Fibroblast of the aortic adventitia (primary cell): ENCODE data around the gene GORASP1. TPM values are rescaled to one million over a fixed set of nuclear protein-coding genes. Genes with fewer than 3 reads are reported as not detected.

Experiments used
- DNase-seq: peaks from one replicate; pipeline ENCODE4 v3.0.0-alpha.2; 2010; ENCODE audit warnings: low read depth
- H3K4me3 ChIP-seq: 2 replicates; pipeline ENCODE4 v1.5.1; 2011; ENCODE audit warnings: low read depth, mild to moderate bottlenecking, control low read depth, low read length, moderate library complexity
- total RNA-seq: library from RNA; depleted of rRNA; stranded (reverse); fragments of >200 nt; gene quantifications from 2 replicates; pipeline ENCODE4 v1.2.3, GENCODE V29; 2012; ENCODE audit warnings: low replicate concordance
- TF ChIP-seq, protein P1 (sequence below): IDR thresholded peaks from 2 replicates; pipeline ENCODE4 v1.5.1; 2011; ENCODE audit warnings: mild to moderate bottlenecking, low read length, control low read depth, inconsistent platforms; ENCODE audit not compliant: insufficient read depth

Gene GORASP1
- total RNA-seq, 1 donor, result 24.0 TPM

DNA sequence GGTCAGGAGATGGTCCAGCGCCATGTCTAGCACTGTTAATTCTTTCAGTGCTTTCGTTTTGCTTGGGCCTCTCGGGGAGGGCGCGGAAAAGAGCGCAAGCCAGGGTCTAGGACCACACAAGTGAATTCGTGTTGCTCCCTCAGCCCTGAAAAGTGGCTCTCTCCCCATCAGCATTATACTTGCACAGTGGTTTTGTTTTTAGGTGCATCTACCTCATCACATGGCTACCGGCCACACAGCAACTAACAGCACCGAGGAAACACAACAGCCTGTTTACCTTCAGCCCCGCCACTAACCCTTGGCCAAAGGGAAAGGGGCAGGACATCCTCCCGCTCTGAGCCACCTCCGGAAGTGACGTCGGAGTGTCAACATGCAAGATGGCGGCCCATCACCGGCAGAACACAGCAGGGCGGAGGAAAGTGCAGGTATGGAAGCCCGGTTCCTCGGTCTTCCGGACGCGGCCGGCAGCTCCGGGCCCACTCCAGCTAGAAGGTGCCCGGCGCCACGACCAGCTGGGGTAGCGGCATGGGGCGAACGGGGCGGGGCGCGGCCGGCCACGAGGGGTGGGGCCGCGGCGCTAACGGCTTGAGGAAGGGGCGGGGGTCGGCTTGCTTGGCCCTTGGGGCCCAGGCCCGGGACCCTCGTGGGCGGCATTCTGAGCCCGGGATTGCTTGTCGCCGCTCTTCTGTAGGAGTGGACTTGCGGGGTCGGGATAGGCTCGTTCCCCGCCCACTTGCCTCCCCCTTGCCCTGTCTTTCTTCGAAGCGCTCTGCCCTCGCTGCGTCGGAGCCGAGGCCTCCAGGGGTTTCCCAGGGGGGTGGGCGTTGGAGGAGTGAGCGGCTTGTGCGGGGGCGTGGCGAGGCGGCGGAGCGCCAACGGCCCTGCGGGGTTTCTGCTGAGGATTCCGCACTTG, 55.5 kb downstream of the GORASP1 start, which contains the start of the genes SCN11A and WDR48:
SCN11A (minus strand) TSS at position 296 of the 913 bp plus-strand sequence. CDS start 101,582 bp downstream, outside the sequence.
WDR48 (plus strand) TSS at position 368 of the 913 bp plus-strand sequence; CDS start at position 378, 10 bp downstream.
- TF ChIP-seq, protein P1, sequence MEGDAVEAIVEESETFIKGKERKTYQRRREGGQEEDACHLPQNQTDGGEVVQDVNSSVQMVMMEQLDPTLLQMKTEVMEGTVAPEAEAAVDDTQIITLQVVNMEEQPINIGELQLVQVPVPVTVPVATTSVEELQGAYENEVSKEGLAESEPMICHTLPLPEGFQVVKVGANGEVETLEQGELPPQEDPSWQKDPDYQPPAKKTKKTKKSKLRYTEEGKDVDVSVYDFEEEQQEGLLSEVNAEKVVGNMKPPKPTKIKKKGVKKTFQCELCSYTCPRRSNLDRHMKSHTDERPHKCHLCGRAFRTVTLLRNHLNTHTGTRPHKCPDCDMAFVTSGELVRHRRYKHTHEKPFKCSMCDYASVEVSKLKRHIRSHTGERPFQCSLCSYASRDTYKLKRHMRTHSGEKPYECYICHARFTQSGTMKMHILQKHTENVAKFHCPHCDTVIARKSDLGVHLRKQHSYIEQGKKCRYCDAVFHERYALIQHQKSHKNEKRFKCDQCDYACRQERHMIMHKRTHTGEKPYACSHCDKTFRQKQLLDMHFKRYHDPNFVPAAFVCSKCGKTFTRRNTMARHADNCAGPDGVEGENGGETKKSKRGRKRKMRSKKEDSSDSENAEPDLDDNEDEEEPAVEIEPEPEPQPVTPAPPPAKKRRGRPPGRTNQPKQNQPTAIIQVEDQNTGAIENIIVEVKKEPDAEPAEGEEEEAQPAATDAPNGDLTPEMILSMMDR, result no peak
- peak within 1 kb of the TSS; percentile 81 for H3K4me3 ChIP-seq
- DNase-seq, result peak; percentile 90

DNA sequence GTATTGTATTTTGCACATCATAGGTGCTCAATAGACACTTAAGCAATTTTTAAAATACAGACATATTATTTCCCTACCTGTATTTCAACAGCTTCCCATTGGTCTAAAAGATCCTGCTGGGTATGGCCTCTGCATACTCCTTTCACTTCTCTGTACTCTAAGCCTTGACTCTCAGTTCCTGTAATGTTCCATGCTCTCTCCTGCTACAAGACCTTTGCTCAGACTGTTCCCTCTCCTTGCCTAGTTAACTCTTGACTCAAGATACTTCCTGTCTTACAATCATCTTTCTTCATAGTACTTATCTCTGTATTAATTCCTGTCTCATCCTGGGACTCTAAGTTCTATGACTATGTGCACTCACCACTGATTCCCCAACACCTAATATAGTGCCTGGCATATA, 57.4 kb downstream of the GORASP1 start:
- H3K4me3 ChIP-seq, result no peak overlapping the region
- DNase-seq, result no peak
- TF ChIP-seq, protein P1, result no peak

Other genes starting within 250 kb of the GORASP1 start
- gene SCN11A, start 55.7 kb downstream of the GORASP1 start, total RNA-seq, result under 0.01 and 0.25 TPM in 2 replicates
- 30.1 and 41.3 TPM in 2 replicates for gene WDR48, start 55.6 kb downstream of the GORASP1 start, total RNA-seq
- 2.4 and 3.8 TPM in 2 replicates for gene TTC21A, start 53 bp upstream of the GORASP1 start, total RNA-seq
- 1.9 and 6.4 TPM in 2 replicates for gene CSRNP1, start 46.0 kb upstream of the GORASP1 start, total RNA-seq
- gene XIRP1, start 85.0 kb upstream of the GORASP1 start, total RNA-seq, result 0.09 TPM in 1 of 2 replicates, not detected in the other
- gene CX3CR1, start 172.4 kb upstream of the GORASP1 start, total RNA-seq, result not detected in 2 replicates
- not detected in 2 replicates for gene CCR8, start 222.1 kb upstream of the GORASP1 start, total RNA-seq